ENCODE results near the gene SAMD11.

The SAMD11 gene

DNA sequence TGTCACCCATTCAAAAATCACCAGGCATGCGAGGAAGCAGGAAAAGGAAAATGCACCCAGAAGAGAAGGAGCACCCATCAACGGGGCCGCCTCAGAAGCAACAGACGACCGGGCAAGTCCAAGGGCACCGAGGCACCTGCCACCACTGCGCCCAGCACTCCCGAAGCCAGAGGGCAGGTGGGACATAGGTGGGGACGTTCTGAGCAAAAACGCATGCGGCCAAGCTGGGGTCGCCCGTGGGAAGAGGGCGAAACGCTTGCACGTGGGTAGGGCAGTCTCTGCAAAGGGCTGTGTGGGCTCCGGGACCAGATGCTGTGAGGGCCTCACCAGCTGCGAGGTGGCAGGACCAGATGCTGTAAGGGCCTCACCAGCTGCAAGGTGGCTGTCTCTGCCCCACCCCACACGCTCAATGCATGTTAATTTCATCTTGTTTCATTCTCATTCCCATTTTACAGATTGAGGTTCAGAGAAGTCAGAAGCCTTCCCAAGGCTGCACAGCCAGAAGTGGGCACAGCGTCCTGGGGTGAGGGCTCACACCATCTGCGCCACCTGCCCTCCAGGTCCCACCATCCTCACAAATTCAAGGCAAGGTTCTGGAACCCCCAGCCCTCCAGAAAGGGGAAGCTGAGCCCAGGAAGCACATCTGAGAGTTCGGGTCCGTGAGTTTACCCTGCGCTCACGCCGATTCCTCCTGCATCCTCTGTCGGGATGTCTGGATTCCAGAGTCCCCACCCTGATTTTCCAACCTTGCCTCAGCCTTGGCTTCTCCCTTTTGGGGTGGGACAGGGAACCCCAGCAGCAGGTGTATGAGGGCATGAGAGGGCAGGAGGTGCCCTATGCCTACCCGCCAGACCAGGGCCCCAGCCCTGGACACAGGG is 8.2 kb upstream of the SAMD11 start:
- H3K27ac ChIP-seq (ENCODE audit: low read depth, low read length), result no peak overlapping the region
- no peaks in the 10 kb centered on the region for H3K9me2 ChIP-seq (replicated peaks; ENCODE audit: control insufficient read depth, low read length)
- H3K27me3 ChIP-seq (ENCODE audit: control insufficient read depth, low read length), result peaks cover 20% of the 10 kb centered on the region
- no peaks in the 10 kb centered on the region for H3K36me3 ChIP-seq (ENCODE audit: control insufficient read depth, low read length)
- no peaks in the 10 kb centered on the region for H3F3A ChIP-seq (ENCODE audit: control insufficient read depth, insufficient read depth)
- no peak for TF ChIP-seq EZH2phosphoT487 (IDR thresholded peaks at IDR 0.05; ENCODE audit: borderline replicate concordance, low read length)
- TF ChIP-seq, protein P1, sequence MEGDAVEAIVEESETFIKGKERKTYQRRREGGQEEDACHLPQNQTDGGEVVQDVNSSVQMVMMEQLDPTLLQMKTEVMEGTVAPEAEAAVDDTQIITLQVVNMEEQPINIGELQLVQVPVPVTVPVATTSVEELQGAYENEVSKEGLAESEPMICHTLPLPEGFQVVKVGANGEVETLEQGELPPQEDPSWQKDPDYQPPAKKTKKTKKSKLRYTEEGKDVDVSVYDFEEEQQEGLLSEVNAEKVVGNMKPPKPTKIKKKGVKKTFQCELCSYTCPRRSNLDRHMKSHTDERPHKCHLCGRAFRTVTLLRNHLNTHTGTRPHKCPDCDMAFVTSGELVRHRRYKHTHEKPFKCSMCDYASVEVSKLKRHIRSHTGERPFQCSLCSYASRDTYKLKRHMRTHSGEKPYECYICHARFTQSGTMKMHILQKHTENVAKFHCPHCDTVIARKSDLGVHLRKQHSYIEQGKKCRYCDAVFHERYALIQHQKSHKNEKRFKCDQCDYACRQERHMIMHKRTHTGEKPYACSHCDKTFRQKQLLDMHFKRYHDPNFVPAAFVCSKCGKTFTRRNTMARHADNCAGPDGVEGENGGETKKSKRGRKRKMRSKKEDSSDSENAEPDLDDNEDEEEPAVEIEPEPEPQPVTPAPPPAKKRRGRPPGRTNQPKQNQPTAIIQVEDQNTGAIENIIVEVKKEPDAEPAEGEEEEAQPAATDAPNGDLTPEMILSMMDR (IDR thresholded peaks at IDR 0.05; ENCODE audit: low read depth, low read length, poor library complexity, severe bottlenecking), result no peak
- peaks cover 3% of the 10 kb centered on the region for H3K4me1 ChIP-seq (ENCODE audit: control insufficient read depth, low read length)
- H3K9me3 ChIP-seq (ENCODE audit: control insufficient read depth, insufficient read depth, low read length), result no peaks in the 10 kb centered on the region
- no peak overlapping the region for H3K4me2 ChIP-seq (ENCODE audit: low read length)
- H3K4me3 ChIP-seq (ENCODE audit: low read length), result no peak overlapping the region
- no peaks in the 10 kb centered on the region for H4K20me1 ChIP-seq (ENCODE audit: control insufficient read depth, insufficient read depth, low read depth, low read length)
- no peaks in the 10 kb centered on the region for H3K79me2 ChIP-seq (ENCODE audit: control insufficient read depth, low read length)

GRCh38 chr1:916173-917075 is 7.3 kb upstream of the SAMD11 start:
- peaks cover 27% of the 10 kb centered on the region for H3K27me3 ChIP-seq (ENCODE audit: control insufficient read depth, low read length)
- H3K4me1 ChIP-seq (ENCODE audit: control insufficient read depth, low read length), result peaks cover 12% of the 10 kb centered on the region
- no peaks in the 10 kb centered on the region for H3K9me3 ChIP-seq (ENCODE audit: control insufficient read depth, insufficient read depth, low read length)

GRCh38 chr1:917076-917459 is 6.7 kb upstream of the SAMD11 start:
- Histone ChIP-seq H4K20me1 (ENCODE audit: control insufficient read depth, insufficient read depth, low read depth, low read length) (no peaks in the 10 kb centered on the region), H3K36me3 (ENCODE audit: control insufficient read depth, low read length) (no peaks in the 10 kb centered on the region), H3K79me2 (ENCODE audit: control insufficient read depth, low read length) (no peaks in the 10 kb centered on the region), H3K4me1 (ENCODE audit: control insufficient read depth, low read length) (peaks cover 14% of the 10 kb centered on the region), H3K9me2 (replicated peaks; ENCODE audit: control insufficient read depth, low read length) (no peaks in the 10 kb centered on the region), H3K4me3 (ENCODE audit: low read length) (no peak overlapping the region), H3F3A (ENCODE audit: control insufficient read depth, insufficient read depth) (no peaks in the 10 kb centered on the region), H3K27me3 (ENCODE audit: control insufficient read depth, low read length) (peaks cover 34% of the 10 kb centered on the region), H3K9me3 (ENCODE audit: control insufficient read depth, insufficient read depth, low read length) (no peaks in the 10 kb centered on the region), H3K27ac (ENCODE audit: low read depth, low read length) (no peak overlapping the region), H3K4me2 (ENCODE audit: low read length) (no peak overlapping the region)
- TF ChIP-seq EZH2phosphoT487 (IDR thresholded peaks at IDR 0.05; ENCODE audit: borderline replicate concordance, low read length), result no peak
- TF ChIP-seq, protein P1 (IDR thresholded peaks at IDR 0.05; ENCODE audit: low read depth, low read length, poor library complexity, severe bottlenecking), result no peak

More at GRCh38 chr1:916173-917075, 7.3 kb upstream of the SAMD11 start:
- no peaks in the 10 kb centered on the region for H3F3A ChIP-seq (ENCODE audit: control insufficient read depth, insufficient read depth)
- no peaks in the 10 kb centered on the region for H3K79me2 ChIP-seq (ENCODE audit: control insufficient read depth, low read length)
- no peak for TF ChIP-seq EZH2phosphoT487 (IDR thresholded peaks at IDR 0.05; ENCODE audit: borderline replicate concordance, low read length)
- TF ChIP-seq, protein P1 (IDR thresholded peaks at IDR 0.05; ENCODE audit: low read depth, low read length, poor library complexity, severe bottlenecking), result no peak
- H4K20me1 ChIP-seq (ENCODE audit: control insufficient read depth, insufficient read depth, low read depth, low read length), result no peaks in the 10 kb centered on the region
- no peaks in the 10 kb centered on the region for H3K9me2 ChIP-seq (replicated peaks; ENCODE audit: control insufficient read depth, low read length)
- H3K4me3 ChIP-seq (ENCODE audit: low read length), result no peak overlapping the region
- no peak overlapping the region for H3K4me2 ChIP-seq (ENCODE audit: low read length)
- H3K27ac ChIP-seq (ENCODE audit: low read depth, low read length), result no peak overlapping the region
- no peaks in the 10 kb centered on the region for H3K36me3 ChIP-seq (ENCODE audit: control insufficient read depth, low read length)
